GM19193 (cell line): ENCODE results near the gene RABL6.
"Not testable (repeated sequence)": the region's sequence is repeated elsewhere in the genome, so short reads cannot be mapped to it uniquely, and the experiment has no call there.

Source experiments
- POLR2A ChIP-seq: IDR thresholded peaks from 4 replicates; pipeline ENCODE4 v1.6.1; 2011; ENCODE audit not compliant: insufficient read depth, insufficient read length; ENCODE audit errors: extremely low read depth

The RABL6 gene

DNA sequence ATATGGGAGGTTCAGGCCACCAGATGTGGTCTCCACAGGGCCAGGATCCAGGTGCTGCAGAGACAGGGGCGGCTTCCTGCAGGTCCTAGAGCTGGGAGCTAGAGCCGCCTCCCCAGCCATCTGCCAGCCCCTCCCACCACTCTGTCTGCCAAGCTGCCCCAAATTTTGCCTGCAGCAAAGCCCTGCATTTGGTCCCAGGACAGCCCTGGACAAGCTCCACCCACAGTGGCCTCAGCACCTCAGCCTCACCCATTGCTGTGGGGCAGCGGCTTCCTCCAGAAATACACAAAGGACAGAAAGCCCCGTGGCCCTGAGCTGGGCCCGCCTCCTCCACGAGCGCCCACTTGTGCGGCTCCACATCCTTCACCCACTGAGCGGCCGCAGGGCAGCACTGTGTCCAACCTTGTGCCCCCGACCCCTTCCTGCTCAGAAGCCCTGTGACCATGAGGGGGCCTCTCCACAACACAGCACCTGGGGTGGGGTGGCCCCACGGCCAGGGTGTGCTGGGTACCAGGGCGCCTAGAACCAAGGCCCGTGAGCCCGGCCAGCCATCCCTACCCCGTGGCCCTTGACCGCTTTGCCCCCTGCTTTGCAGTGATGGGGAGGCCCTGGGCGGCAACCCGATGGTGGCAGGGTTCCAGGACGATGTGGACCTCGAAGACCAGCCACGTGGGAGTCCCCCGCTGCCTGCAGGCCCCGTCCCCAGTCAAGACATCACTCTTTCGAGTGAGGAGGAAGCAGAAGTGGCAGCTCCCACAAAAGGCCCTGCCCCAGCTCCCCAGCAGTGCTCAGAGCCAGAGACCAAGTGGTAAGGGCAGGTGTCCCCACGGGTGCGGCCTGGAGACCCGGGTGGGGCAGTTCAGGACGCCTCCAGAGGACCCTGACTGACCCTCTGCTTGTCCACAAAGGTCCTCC, 30.8 kb downstream of the RABL6 start:
- TF ChIP-seq POLR2A: no peak

DNA sequence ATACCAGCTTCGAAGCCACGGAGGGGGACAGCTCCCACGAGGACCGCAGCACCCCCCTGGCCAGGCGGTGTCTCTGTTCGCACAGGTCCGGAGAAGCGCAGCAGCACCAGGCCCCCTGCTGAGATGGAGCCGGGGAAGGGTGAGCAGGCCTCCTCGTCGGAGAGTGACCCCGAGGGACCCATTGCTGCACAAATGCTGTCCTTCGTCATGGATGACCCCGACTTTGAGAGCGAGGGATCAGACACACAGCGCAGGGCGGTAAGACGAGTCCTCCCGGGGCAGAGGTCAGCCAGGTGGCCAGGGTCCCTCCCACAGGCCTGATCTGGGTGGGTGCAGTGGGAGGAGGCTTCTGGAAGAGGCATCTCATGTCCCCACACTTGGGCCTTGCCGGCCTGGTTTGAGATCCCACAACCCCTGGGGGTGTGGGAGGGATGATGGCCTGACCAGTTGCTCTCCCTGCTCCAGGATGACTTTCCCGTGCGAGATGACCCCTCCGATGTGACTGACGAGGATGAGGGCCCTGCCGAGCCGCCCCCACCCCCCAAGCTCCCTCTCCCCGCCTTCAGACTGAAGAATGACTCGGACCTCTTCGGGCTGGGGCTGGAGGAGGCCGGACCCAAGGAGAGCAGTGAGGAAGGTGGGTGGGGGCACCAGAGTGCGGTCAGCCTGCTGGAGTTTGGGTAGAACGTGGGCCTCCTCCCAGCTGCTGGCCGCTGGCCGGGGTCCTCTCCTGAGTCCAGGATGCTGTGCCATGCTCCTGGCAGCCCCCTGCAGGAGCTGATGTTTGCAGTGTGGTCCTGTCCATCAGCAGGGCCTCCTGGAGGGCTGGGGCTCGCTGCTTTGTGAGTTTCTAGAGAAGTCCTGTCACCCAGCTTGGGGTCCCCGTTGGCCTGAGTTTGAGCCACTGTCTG, 31.7 kb downstream of the RABL6 start:
- no peak for TF ChIP-seq POLR2A

DNA sequence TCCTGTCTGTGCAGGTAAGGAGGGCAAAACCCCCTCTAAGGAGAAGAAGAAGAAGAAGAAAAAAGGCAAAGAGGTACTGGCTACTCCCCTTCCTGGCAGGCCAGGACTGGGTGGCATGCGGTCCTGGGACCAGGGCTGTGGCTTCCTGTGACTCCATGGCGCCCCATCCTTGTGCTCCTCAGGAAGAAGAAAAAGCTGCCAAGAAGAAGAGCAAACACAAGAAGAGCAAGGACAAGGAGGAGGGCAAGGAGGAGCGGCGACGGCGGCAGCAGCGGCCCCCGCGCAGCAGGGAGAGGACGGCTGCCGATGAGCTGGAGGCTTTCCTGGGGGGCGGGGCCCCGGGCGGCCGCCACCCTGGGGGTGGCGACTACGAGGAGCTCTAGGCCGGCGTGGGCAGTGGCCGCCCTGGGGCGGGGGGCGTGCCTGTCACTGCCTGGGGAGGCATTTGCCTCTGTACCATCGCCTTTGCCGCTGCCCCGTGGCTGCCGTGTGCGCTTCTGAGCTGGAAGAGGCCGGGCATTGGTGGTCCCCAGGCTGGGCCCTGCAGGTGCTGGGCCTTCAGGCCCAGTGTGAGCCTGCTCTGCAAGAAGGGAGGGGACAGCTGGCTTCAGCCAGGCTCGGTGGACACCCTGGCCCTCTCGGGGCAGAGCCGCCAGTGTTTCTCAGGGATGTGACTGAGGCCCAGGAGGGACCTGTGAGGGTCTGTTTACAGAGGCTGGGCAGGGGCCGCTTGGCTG, 32.6 kb downstream of the RABL6 start:
- TF ChIP-seq POLR2A: no peak

DNA sequence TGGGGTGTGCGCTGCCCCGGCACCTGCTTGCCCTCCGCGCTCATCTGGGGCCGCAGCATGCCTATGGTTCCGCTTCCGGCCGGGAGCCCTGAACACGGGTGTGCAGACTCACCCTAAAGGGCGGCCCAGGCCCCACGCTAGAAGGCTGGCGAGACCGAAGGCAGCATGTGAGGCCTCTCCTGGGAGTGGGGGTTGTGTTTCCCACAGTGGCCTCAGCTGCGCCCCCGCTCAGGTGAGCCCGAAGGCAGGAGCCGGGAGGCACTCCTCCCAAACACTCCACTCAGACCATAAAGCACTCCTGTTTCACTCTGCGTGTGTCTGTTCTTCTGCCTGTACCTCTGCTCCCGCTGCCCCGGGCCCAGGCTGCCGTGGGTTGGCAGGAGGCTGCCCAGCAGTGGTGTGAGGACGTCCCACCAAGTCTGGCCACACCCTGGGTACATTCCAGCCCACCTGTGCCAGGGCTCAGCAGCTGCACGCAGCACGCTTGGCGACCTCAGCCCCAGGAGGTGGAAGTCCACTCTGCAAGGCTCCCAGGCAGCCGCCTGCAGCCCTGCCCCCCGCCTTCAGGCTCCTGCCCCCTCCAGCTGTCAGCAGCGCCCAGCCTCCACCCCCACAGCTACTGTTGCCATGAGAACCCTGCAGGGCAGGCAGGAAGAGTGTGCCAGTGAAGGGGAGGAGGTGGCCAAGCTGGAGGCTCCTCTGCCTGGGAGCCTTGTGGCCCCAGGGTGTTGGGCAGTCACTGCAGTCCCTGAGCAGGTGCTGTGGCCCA, 33.3 kb downstream of the RABL6 start:
- no peak for TF ChIP-seq POLR2A

DNA sequence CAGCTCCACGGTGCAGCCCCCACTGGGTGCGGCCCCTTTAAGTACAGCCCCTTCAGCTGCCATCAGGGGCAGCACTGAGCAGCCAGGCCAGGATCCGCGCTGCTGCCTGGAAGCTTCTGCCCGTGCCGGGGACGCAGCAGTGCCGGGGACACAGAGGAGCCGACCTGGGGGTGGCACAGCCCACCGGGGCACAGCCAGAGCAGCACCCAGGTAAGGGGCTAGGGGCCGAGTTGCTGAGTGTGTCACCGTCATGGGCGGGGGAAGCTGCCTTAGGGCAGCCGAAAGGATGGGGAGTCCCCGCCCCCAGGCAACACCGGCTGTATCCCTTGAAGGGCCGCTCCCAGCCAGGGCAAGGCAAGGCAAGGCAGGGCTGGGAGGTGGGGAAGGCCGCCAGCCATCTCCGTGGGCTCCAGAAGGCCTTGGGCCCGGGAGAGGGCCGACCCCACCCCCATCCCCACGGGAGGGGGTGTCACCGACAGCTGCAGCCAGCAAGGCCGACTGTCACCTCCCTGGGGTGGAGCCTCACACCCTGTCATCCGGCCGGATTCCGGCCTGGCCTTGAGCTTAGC, 34.7 kb downstream of the RABL6 start, which contains the start of gene AJM1:
Gene AJM1 (plus strand): TSS at position 99 of the 569 bp plus-strand sequence. CDS start 1,937 bp downstream, outside the sequence.
- TF ChIP-seq POLR2A: not testable (repeated sequence)

DNA sequence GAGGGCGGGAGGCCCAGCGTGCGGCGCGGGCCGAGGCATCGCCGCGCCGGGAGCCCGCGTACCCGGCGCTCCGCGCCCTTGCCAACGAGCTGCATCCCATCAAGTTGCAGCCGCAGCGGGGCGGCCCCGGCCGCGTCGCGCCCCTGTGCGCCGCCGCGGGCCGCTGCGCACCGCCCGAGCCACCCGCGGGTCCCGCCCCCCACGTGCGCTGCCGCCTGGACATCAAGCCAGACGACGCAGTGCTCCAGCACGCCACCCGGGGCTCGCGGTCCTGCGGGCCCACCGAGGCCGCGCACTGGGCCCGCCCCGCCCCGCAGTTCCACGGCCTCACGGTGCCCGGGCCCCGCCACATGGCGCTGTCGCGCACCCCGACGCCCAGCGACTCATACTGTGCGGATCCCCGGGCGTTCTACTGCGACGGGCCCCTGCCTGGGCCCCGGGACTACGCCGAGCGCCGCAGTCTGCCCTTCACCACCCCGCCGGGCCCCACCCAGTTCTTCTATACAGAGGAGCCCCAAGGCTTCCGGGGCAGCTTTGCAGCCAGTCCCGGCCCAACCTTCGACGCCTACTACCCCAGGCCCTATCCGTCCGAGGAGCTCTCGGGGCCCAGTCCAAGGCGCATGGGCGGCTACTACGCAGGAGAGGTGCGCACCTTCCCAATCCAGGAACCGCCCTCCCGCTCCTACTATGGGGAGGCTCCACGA, 37.2 kb downstream of the RABL6 start:
- TF ChIP-seq POLR2A: no peak

DNA sequence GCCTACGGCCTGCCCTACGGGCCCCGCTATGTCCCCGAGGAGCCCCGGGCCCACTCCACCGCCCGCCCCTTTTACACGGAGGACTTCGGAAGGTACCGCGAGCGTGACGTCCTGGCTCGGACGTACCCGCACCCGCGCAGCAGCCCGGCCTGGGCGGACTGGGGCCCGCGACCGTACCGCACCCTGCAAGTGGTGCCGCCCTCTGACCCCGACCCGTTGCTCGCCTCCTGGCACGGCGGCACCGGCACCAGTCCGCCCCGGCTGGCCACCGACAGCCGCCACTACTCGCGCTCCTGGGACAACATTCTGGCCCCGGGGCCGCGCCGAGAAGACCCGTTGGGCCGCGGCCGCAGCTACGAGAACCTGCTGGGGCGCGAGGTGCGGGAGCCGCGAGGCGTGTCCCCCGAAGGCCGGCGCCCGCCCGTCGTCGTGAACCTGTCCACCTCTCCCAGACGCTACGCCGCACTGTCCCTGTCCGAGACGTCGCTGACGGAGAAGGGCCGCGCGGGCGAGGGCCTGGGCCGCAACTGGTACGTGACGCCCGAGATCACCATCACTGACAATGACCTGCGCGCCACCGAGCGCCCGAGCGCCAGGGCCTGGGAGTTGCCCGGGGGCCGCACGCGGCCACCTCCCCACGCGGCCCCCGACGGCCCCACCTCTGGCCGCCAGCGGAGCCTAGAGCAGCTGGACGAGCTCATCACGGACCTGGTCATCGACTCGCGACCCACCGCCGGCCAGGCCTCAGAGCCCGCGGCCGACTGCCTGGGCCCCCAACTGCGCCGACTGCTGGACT, 37.9 kb downstream of the RABL6 start:
- no peak for TF ChIP-seq POLR2A

DNA sequence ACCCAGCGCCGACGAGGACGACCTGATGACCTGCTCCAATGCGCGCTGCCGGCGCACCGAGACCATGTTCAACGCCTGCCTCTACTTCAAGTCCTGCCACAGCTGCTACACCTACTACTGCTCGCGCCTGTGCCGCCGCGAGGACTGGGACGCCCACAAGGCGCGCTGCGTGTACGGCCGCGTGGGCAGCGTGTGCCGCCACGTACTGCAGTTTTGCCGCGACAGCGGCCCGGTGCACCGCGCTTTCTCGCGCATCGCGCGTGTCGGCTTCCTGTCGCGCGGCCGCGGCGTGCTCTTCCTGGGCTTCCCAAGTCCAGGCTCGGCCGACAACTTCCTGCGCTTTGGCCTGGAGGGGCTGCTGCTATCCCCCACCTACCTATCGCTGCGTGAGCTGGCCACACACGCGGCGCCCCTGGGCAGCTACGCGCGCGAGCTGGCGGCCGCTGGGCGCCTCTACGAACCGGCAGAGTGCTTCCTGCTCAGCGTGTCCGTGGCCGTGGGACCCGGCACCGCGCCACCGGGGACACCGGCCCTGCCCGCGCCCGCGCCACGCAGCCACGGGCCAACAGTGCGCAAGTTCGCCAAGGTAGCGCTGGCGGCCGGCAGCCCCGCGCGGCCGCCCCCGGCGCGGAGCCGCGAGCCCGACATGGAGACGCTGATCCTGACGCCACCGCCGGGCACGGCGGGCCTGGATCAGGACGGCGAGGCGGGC, 38.8 kb downstream of the RABL6 start:
- TF ChIP-seq POLR2A: no peak

DNA sequence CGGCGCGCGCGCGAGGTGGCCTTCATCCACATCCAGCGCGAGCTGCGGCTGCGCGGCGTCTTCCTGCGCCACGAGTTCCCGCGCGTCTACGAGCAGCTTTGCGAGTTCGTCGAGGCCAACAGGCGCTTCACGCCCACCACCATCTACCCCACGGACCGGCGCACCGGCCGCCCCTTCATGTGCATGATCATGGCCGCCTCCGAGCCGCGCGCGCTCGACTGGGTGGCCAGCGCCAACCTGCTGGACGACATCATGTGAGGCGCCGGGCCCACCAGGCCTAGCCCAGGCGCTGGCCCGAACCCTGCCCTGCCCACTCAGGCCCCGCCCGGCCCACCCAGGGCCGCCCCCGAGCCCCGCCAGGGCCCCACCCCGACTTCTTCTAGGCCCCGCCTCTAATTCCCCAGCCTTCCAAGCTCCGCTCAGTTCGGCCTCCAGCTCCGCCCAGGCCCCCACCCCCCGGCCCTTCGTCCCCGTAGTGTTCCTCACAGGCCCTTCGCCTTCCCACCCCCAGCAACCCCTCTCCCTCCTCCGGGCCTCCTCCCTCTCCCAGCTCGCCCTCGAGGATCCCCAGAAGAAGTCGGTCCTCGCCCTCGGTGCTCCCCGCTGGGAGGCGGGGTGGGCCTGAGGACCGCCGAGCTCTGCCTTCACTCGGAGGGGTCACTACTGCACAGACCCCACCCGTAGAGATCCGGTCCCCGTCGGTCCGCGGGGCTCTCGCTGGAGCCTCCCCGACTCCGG, 39.5 kb downstream of the RABL6 start:
- no peak for TF ChIP-seq POLR2A

DNA sequence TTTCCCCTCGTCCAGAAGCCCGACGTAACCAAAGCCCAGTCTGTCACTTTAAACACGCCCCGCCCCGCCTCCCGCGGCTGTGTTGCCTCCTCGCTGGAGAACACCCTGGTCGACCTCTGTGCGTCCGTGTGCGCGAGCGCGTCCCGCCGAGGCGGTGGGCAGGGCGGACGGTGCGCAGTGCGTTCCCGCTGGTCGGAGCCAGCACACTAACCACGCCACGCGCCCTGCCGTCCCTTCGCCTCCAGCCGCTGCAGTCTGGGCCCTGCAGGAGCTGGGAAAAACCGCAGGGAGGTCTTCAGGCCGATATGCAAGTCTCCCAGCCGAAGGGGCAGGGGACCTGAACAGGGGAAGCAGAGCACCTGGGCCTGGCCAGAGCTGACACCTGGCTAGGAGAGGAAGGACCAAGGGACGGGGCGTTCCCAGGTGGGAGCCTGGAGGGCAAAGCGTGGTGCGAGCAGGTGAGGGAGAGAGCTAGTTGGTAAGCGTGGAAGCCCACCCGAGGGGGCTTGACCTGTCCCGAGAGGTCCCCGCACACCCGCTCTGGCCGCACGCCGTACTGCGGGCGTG, 40.2 kb downstream of the RABL6 start:
- peak; percentile 56 for TF ChIP-seq POLR2A
